Measurements from ENCODE around the gene ZER1.

Gene ZER1

GRCh38 chr9:128690684-128691034 is 81.1 kb downstream of the ZER1 start:
- TF ChIP-seq CTCF (IDR thresholded peaks at IDR 0.05; ENCODE audit: low read depth, low read length, missing control alignments): no peak
- no peak for DNase-seq (ENCODE audit: low read depth)
- peak overlapping the region; percentile 99 for H3K4me3 ChIP-seq (ENCODE audit: low read depth, low read length)

GRCh38 chr9:128689820-128690683 is 81.7 kb downstream of the ZER1 start:
- DNase-seq (ENCODE audit: low read depth): no peak
- H3K4me3 ChIP-seq (ENCODE audit: low read depth, low read length): peak overlapping the region; percentile 99
- TF ChIP-seq CTCF (IDR thresholded peaks at IDR 0.05; ENCODE audit: low read depth, low read length, missing control alignments): no peak

GRCh38 chr9:128689293-128689774 is 82.4 kb downstream of the ZER1 start:
- no peak for TF ChIP-seq CTCF (IDR thresholded peaks at IDR 0.05; ENCODE audit: low read depth, low read length, missing control alignments)
- H3K4me3 ChIP-seq (ENCODE audit: low read depth, low read length): peak overlapping the region; percentile 99
- no peak for DNase-seq (ENCODE audit: low read depth)

GRCh38 chr9:128688501-128689292 is 83.0 kb downstream of the ZER1 start, which contains the start of gene SET:
SET (plus strand) TSS chr9:128689222; CDS start chr9:128689583, 361 bp downstream.
- peak within 1 kb of the TSS; percentile 99 for H3K4me3 ChIP-seq (ENCODE audit: low read depth, low read length)
- peak; percentile 75 for DNase-seq (ENCODE audit: low read depth)
- no peak for TF ChIP-seq CTCF (IDR thresholded peaks at IDR 0.05; ENCODE audit: low read depth, low read length, missing control alignments)

GRCh38 chr9:128687453-128687852 is 84.3 kb downstream of the ZER1 start:
- no peak overlapping the region for H3K4me3 ChIP-seq (ENCODE audit: low read depth, low read length)
- no peak for TF ChIP-seq CTCF (IDR thresholded peaks at IDR 0.05; ENCODE audit: low read depth, low read length, missing control alignments)
- no peak for DNase-seq (ENCODE audit: low read depth)

- DNase-seq (ENCODE audit: low read depth): no peak
- TF ChIP-seq CTCF (IDR thresholded peaks at IDR 0.05; ENCODE audit: low read depth, low read length, missing control alignments): no peak
- peak overlapping the region; percentile 76 for H3K4me3 ChIP-seq (ENCODE audit: low read depth, low read length)
Measured at GRCh38 chr9:128685636-128686489, 85.9 kb downstream of the ZER1 start.

All from GM12864 (cell line).